CD4-positive, alpha-beta T cell treated with Interleukin-15 for 4 hours (primary cell): Measurements from ENCODE around the gene PFKFB2.

Experiments used
- DNase-seq: peaks from one replicate; pipeline ENCODE4 v3.0.0-alpha.2; 2020; ENCODE audit warnings: low spot score

The PFKFB2 gene

DNA sequence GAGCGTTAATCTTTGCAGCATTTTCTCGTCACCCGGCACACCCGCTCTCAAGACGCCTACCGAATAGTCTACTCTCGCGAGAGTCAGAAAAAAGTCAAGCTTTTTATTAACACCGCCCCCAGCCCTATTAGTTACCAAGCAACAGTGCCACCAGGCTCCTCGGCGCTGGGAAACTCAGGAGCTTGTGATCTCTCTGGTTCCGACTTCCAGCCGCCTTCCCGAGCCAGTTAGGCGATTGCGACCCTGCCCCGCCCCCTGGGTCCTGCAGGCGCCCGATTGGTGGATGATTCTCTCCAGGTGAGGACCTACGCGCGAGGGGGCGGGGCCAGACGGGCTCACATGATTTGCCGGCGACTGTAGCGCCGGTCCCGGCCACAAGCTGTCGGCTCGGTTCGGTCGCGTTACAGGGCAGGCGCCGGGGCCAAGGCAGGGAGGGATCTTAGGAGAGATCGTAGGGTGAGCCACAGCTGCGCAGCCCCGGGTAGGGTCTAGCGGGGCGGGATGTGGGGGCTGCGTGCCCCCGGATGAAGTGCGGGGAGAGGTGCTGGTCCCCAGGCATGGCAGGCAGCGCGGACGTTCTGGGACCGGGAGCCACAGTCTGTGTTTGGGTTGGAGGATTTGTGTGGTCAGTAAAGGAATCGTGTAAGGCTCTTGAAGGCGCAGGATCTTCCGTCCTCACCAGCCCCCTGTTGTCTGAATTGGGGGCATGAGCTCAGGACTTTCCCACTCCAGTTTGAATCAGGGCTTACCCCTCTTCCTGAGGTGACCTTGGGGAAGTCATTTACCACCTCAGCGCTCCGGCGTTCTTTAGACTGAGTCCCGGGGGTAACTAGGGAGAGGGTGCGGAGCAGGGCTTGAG lies at the start of gene PFKFB2:
PFKFB2 (plus strand) TSS at position 365 of the 859 bp plus-strand sequence. CDS start 1,443 bp downstream, outside the sequence.
- DNase-seq: peak; percentile 92

DNA sequence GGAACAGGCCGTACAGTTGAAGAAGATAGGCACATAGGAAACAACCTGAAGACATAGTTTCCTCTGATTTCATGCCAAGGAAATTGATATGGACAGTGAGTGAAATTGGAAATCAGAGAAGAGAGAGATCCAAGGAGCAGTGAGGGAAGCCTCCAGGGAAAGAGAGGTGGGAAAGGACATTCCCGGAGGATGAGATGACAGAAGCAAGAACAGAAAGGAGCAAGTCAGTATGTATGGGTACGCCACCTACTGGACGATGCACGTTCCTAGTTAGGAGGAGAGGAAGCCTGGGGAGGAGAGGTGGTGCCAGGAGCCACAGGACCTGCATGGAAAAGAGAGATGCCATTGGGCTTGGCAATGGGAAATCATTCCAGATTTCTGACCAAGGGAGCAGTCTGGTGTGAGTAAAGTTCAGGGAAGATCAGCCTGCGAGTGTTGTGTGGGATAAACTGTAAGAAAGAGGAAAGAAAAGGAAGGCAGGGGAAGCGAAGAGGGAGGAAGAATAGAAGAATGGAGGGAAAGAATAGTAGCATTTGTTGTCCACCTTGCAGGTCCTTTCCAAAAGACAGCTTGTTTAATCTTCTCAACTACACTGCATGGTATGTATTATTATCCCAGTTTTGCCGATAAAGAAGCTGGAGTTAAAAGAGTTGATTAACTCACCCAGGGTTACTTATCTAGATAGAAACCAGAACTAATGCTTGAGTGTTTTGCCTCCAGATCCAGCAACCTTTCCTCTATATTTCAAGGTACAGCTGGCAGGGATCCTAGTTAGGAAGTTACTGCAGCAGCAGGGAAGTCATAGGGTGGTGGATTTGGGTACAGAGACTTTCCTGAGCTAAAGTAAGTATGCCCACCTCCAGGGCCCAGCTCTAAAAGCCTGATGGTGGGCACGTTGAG lies 47.9 kb upstream of the PFKFB2 start:
- DNase-seq: peak; percentile 9

DNA sequence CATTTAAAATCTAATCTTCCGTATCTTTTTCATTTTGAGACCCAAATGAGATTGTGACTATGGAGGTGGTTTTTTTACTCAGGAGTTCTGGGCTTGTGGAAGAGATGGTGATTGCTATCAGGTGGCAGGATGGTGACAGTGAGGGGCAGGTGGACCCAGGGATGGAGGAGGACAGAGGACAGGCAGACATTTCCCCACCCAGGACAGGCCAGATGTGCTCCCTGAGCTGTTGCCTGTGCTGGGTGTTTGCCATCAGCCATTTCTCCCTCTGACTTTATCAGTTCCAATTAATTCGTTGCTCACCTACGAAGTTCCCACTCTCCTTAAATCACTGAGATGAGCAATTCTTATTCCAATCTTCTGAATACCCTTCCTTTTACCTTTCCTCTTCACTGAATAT lies 47.0 kb upstream of the PFKFB2 start:
- DNase-seq: no peak

DNA sequence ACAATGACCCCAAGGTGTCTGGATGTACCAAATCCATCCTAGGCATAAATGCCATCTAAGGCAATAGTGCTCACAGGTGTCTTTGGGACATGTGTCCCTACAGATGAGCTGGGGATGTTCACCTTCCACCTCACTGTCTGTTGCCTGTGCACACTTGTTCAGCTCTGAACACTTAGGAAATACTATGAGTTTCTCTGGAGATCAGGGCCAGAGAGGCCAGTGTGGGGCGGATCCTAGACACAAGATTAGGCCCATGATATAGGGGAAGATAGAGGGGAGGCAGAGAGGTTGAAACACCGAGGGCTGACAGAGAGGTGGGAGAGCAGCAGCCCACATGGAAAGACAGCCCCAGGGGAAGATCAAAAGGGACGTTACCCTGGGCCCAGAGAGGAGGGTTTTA lies 46.2 kb upstream of the PFKFB2 start:
- no peak for DNase-seq

DNA sequence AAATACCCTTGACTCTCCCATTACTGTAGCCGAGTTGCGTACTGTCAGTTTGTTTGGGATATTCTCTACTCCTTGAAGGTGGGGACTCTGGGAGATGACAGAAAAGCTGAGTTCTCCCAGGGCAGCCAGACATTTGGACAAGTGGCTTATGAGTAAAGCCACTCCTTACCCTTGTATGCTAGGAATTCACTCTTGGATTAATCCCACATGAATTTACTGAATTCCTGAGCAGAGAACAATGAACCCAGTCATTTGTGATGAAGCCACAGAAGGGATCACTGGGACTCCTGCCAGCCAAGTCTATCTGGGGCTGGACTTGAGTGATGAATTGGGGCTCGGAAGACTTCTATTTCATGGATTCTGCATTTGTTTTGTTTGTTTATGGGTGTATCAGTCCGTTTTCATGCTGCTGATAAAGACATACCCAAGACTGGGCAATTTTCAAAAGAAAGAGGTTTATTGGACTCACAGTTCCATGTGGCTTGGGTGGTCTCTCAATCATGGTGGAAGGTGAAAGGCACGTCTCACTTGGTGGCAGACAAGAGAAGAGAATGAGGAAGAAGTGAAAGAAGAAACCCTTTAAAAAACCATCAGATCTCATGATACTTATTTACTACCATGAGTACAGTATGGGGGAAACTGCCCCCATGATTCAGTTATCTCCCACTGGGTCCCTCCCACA lies 45.6 kb upstream of the PFKFB2 start:
- no peak for DNase-seq

DNA sequence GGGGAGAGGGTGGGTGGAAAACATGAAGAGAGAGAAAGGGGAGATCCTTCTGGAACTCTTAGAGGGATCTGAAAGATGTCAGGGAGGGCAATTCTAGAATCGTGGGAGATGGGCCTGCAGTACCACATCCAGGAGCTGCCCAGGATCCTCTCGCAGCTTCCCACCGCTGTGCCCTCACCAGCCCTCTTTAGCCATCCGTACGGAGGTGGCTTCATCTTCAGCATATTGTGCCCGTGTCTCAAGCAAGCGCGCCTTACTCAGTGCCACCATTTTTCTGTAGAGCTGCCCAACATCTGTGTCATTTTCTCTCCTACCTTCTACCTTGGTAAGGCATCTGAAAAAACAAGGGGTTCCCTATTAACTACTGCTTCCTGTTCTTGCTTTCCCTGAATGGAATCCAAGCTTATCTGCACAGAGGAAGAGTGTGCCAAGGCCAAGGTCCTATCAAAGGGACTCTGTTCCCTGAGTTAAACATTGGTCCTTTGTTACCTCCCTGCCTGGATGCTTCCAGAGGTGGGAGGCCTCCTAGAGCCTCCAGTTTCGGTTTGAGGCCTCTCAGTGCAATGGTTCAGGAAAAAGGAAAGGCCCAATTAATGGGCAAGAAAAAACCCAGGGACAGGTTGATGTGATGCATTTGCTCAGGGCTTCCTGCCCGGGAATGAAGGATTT lies 43.8 kb upstream of the PFKFB2 start:
- DNase-seq: no peak

DNA sequence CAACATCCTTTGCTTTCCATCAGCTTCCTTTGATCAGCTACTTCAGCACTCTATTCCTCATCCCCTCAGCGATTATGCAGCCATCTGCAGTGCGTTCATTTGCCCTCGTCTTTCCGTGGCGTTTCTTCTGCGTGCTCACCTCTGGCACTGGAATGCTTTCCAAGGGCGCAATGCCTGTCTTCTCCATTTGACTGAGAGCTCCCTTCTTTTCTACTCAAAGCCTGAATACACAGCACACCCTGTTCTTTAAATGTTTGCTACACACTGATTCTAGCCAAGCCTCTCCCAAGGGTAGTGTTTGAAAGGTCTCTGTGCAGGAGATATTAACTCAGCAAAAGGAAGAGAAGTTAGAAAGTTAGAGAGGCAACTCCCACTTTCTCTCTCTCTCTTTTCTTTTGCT lies 43.1 kb upstream of the PFKFB2 start:
- DNase-seq: no peak

DNA sequence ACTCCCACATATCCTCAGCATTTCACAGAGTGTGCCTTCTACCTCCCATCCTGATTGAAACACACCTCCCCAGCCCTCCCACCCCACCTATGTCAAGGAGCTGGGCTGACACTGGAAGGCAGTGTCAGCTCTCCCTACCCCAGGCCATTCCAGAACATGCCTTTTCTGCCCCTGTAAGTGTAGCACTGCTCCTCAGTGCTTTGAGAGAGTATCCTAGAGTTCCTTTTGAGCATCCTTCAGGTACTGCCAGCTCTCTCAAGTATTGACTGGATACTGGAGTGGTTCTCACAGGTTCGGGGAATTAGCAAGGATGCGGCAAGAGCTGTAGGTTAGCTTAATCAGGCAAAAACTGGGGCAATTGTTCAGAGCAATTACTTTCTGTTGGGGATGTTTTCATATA lies 42.3 kb upstream of the PFKFB2 start:
- no peak for DNase-seq

DNA sequence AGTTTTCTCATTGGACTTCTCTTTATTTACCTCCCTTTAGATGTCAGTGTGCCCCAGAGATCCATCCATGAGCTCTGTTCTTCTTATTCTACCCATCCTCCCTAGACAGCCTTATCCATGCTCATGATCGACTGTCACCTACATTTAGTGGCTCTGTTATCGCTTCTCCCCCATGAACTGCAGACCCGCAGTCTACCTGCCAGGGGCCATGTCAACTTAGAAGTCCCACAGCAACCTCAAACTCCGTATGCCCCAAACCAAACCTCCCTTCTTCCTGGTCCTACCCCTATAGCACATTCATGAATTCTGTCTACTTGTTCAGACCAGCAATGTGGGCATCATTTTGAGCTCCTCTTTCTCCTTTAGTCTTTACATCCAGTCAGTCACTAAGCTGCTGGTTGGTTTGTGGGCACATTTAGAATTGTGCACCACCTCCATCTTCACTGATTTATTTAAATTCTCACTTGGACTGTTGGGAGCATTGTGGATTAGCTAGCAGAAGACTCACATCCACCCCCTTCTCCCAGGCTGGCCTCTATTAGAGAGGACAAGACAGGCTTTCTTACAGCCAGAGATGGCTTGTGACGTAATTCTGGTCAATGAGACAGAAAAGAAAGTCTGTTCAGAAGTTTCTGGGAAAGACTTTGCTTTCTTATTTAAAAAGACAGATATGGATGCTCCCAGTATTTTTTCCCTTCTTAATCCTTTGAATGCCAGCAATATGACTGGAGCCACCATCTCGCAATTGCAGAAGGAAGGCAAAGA lies 39.6 kb upstream of the PFKFB2 start:
- DNase-seq: no peak

DNA sequence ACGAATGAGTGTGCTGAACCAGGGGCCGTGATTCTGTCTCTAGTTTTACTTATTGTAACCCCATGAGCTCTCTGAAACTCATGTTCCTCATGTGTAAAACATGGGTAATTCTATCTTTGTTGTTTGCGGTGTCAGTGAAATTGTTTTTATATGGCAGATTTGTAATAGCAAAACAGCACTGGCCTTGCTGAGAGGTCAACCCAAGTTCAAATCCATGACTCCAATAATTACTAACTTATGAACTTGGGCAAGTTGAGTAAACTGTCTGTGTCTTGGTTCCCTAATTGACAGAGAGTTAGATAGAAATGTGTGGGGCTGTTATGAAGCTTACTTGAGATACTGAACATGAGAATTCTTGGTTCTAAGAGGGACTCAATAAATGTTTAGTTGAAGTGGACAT lies 38.3 kb upstream of the PFKFB2 start:
- DNase-seq: no peak

DNA sequence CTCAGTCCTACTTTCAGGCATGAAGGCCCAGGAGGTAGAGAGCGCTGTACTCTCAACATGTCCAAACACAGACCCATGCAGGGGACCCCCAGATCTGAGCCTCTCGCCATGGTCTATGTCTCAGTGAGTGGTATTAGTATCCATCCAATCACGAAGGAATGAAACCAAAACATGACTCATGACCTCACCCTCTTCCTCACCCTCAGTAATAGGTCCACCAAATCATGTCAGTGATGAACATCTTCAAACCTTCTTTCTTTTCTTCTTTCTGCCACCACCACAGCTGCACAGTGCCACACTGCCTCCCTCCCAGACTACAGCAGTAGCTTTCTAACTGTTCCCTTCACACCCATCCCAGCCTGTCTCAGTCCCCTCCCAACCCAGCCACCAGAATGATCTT lies 37.3 kb upstream of the PFKFB2 start:
- no peak for DNase-seq

DNA sequence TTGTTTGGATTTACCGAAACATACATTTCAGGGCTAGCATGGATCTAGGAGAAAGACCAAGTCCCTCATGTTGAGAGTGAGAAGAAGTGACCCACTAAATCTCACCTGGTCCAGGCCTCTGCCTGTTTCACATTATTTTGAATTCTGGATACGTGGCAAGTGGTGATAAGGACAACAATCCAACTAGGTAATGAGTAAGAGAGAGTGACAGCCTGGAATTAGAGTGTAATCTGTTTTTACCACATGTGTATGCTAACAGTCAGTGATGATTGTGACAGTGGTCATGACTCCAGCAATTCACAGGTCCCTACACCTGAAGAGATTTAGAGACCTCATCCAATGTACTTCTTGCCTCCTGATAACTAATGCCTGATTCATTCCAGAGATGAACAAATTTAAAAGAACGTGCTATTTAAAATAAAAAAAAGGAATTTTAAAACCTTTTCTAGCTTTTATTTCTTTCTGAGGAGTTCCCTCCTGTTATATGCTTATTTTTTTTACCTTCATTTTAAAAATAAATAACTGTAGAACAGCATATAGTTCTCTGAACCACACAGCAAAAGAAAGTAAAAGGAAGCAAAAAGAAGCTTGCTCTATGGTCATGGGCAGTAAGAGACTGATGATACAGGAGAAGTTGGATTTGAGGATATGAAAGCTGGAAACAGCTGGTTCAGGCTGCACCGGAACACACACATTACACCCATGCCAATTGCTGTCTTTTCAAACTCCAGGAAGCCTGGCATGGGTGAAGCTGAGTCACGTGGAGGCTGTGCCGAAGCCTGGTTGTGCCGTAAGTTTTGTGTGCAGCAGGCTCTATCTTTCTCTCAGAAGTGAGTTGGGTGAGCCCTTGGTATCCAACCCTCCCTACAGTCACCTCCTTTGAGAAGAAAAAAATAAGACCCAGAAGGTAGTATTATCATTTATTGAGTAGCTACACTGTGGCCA lies 35.2 kb upstream of the PFKFB2 start:
- DNase-seq: no peak

DNA sequence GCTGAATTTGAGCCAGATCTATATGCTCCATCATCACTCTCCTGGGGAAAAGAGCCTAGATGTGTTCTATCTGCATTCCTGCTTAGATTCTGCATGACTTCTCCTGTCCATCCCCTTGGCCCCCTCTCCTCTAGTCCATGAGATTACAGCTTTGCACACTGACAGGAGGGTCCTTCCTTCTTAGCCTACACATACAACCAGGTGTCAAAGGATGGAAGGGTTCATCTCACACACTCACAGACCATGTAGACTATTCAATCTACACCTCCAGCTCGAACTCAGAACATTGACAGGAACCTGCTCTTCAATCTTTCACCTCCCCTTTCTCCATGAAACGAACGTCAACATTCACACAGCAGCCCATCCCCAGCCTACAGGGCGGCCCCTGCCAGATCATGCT lies 34.4 kb upstream of the PFKFB2 start:
- DNase-seq: no peak

DNA sequence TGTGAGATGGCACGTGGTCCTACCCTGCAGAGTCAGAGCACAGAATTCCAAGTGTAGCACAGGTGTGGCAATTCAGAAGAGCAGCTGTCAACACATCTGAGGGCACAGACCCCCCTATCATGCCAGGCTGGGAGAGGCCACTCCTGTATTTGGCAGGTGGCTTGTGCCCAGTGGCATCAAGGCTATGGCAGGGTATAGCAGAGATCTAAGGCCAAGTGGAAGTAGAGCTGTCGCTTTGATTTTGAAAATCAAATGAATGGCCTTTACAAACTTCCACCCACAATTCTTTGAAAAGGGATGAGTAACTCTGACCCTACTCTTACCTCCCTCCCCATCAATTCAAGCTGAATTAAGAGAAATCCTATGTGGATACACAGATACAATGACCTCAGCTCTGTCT lies 33.9 kb upstream of the PFKFB2 start:
- no peak for DNase-seq

DNA sequence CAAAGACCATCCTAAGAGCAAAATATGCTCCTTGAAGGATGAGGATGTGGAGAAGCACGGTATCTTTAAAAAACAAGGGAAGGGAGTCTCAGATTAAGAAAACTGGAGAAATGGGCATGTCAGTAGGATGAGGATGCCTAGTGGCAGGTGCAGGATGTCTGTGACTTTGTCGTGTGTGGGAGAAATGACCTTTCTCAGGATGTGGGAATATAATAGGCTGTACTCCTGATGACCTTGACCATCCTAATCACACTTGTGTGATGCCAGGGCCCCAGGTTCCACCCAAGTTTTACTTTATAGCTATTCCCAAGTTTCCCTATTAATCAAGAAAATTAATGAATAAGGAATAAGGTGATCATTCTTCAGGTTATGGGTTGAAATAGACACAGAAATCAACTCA lies 33.4 kb upstream of the PFKFB2 start:
- DNase-seq: no peak

DNA sequence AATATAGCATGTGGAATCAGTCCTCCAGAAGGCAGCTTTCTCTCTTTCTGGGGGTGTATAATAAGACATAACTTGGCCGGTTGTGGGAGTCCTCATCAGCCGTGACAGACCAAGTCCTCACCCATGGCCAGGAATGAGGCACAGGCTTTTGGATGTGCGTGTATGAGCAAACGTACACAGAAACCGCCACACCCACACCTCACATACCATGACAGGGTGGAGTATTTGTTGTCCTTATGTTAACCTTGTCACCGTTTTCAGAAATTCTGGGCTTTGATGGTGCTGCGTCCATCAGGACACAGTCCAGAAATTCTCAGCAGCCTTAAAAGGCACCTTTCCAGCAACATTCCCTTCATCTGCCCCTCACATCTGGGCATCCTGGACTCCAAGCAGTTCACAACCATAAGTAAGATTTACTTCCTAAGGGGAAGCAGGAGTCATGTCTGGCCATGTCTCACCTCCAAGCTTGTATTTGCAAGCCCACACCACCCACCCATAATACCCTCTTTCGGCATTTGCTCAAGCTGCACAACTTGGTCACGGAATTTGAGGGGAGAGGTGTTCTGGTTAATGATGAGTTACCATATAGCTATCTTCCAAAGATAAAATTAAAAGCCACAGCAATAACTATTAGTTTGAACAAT lies 32.9 kb upstream of the PFKFB2 start:
- DNase-seq: no peak

DNA sequence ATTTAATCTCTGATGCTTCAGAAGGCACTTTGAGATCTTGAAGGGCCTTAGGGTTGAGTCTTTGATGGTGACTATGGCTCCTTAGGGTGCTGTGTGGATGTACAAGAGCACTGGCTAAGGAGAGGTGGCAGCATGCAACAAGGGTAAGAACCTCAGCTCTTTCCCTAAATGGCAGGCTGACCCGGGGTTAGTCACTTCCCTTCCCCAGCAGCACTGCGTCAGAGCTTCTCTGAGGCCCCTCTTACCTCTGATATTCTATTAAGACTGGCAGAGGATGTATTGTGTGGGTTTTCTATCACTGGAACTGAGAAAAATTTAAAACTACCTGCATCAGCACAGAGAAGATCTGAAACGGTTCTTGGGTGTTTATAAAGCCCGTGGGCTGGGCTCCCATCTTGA lies 32.4 kb upstream of the PFKFB2 start:
- no peak for DNase-seq

DNA sequence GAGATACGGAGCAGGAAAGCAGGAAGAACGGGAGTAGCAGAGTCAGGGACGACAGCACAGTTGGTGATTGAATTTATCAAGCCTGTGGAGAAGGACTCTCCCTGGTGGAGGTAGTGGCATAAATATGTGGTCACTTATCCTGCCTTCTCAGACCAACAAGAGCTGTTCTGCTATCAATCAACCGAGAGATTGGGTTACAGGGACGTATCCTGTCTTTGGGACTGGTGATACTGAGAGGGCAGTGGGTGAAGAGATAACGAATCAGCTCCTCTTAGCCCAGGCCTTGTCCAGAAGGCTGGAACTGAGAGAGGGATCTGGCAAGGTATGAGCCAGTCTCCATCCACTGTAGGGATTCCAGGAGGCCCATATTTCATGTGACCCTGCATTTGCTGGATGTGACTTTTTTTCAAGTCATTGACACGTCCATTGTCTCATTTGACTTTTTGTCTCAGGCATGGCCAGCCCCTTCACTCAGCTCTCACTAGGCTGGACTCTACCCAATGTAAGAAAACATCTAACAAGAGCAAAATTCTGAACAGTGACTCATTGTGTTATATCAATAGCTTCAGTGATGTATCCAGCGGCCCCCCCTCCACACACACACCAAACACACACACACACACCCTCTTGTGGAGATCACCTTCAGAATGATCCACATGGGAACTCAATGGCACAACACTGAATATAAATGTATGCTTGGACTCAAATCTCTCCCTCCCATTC lies 31.8 kb upstream of the PFKFB2 start:
- DNase-seq: no peak
